SIG-M5 treated with dmso at 0.1 percent for 504 hours (cell line): ENCODE data around the gene PROB1.
A peak's percentile ranks its signal among the peaks of the same experiment; 100 is the strongest.
"Not testable (repeated sequence)": the region's sequence is repeated elsewhere in the genome, so short reads cannot be mapped to it uniquely, and the experiment has no call there.

ENCODE experiments used
- DNase-seq: peaks from one replicate; lab custom pipeline; 2025; ENCODE audit not compliant: unreplicated experiment; lab: John Stamatoyannopoulos, UW

PROB1 gene

DNA sequence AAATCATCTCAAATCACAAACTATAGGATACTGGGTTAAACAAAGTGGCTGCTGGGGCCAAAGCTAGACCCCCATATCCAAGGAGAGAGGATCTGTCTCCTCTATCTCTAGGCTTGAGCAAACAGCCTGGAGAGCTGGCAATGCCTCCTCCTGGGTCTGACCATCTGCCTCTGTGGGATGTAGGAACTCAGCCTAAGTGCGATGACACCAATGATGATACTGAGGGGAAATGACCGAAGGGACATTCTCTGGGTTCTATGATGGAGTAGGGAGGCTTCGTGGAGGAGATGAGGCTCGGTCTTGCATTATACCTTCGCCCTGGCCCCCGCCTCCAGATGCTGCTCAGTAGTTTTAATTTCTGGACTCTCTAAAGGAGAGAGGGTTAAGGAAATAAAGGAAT is 18.2 kb upstream of the PROB1 start:
- no peak for DNase-seq

DNA sequence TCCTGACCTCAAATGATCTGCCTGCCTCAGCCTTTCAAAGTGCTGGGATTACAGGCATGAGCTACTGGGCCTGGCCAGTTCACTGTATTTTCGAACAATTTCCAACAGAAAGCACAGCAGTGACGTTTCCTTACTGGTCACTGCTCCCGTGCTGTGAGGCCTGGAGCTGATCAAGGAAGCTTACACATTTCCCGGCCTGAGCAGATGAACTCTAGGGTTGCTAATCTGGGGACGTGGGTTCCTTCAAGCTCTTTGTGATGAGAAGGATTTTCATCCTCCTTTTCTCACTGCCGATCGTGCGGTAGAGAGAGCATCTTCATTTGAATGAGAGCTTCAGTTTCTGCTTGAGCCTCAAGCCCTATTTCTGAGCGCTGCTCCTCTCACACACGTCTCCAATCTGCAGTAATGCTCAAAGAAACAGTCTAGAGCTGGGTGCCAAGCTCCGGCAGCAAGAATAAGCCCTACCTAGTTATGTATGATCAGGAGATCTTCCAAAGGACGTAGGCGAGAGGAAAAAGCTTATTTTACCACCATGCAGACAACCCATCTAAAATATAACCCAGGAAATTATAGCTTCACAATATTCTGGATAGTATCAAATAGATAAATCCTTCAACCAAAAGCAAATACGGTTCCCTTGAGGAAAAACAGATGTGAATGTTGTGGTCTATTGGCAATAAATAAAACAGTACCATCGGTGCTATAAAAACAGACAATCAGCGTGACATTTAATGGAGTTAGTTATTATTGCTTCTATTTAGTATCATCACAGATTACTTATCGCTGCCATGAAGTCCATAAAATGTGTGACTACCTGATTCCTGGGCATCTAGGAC is 16.3 kb upstream of the PROB1 start:
- no peak for DNase-seq

DNA sequence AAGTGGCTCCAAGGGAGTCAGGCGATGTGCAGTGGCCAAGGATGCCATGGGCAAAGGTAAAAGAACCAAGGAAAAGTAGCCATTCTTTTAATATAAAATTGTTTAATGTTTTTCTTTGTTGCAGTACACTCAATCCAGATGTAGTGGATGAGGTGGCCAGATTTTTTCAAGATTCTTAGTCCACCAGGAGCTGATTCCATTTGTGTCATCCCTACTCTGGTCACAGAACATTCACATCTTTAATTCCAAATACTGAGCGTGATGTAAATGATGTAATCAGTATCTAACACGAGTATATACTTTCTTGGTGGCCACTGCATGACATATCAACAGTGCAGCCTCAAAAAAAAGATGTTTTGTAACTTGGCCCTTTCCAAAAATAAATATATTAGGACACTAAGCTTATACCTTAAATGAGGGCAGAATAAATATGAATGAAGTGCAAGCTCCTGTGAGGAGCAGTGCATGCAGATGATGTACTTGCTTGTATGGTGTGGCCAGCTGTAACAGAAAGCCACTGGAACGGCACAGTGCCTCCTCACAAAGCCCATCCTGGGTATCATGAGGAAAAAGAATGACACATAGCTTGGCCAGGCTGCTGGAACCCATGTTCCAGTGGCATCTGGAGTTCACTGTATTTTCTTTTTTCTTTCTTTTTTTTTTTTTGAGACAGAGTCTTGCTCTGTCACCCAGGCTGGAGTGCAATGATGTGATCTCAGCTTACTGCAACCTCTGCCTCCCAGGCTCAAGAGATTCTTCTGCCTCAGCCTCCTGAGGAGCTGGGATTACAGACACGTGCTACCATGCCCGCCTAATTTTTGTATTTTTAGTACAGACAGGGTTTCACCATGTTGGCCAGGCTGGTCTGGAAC is 15.5 kb upstream of the PROB1 start:
- no peak for DNase-seq

DNA sequence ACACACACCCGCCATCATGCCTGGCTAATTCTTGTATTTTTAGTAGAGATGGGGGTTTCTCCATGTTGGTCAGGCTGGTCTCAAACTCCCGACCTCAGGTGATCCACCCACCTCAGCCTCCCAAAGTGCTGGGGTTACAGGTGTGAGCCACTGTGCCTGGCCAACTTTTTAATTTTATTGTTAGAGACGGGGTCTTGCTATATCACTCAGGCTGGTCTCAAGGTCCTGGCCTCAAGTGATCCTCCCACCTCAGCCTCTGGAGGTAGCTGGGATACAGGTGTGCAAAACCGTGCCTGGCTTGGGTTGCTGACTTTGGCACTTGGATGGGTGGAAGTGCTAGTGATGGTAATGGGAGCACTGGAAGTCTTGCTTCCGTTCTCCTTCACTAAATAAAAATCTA is 14.2 kb upstream of the PROB1 start:
- DNase-seq = not testable (repeated sequence)

DNA sequence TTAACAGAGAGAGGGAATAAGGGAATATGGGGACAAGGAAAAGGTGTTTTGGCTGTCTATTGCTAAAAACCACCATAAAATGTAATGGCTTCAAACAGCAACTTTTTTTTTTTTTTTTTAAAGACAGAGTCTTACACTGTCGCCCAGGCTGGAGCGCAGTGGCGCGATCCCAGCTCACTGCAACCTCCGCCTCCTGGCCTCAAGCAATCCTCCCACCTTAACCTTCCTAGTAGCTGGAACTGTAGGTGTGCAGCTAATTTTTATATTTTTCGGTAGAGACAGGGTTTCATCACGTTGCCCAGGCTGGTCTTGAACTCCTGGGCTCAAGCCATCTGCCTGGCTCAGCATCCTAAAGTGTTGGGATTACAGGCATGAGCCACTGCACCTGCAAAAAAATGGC is 13.3 kb upstream of the PROB1 start:
- no peak for DNase-seq

DNA sequence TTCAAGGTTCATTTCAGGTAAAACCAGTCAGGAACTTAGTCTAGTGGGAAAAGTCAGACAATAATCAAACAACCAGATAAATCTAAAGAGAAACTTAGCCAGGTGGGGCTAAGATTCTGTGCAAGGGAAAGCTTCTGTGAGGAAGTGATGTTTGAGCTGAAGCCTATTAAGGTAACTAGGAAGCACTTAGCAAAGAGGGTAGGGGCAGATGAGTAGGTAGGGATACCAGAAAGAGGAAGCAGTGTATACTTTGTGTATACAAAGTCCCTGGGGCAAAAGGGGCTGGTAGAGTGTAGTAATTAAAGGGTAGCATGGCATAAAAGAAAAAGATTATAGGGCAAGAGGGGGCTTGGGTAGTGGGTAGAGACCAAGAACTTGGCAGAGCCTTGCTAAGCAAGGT is 12.6 kb upstream of the PROB1 start:
- DNase-seq = peak; percentile 61

DNA sequence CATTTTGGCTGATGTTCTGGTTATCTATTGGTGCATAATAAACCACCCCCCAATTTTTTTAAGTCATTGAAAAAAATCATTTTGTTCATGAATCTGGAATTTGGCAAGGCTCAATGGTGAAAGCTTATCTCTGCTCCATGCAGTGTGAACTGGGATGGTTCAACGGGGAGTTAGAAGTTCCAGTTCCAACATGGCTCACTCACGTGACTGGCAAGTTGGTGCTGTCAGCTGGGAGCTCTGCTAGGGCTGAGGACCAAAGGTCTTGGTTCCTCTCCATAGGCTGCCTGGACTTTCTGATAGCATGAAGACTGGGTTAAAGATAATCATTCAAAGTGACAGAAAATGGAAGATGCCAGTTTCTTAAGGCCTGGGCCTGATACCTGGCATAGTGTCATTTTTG is 12.1 kb upstream of the PROB1 start:
- no peak for DNase-seq

DNA sequence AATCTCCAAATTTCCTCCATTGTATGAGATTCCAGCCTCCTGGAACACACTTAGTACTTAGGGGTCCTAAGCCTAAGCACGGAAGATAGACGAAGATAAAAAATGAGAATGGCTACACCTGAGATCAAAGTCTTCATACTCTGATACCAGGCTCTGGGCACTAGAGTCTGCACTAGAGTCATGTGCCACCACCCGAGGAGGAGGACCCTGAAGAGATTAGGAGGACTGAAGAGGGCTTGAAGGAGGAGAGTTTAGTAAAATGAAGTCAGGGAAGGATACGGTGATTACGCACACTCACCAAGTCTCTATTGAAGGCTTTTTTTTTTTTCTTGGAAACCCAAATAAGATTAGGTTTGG is 9.6 kb upstream of the PROB1 start:
- no peak for DNase-seq

DNA sequence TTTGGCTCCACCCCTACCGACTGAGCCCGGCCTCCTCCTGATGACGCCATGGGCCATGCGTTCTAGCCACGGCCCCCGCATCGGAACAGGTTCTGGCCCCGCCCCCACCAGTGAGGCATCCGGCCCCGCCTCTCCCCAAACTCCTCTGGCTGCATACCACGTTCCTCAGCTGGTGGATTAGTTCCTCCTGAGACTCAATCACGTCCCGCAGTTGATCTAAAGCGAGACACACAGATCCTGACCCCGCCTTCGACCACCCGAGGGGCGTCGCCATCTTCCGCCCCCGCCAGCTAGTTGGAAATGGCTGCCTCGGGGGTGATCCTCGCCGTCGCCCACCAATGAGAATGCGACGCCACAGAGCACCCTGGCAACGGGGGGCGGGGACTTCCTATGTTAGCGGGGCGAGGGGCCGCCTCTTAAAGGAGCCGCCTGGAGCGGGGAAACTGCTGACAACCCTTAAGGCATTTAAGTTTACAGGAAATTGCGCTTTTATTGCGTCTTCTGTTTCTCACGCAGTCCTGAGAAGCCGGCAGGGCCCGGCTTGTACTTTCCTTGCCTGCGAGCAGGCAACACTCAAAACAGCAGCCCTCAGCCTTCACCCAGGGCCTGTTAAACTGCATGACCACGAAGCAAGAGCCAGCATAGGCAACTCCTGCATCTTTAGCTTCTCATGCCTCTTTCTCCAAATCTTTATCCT is 9.0 kb upstream of the PROB1 start, which contains the start of gene SPATA24:
TSS of gene SPATA24 (minus strand) at position 303 of the 697 bp plus-strand sequence. CDS start at position 274, 29 bp downstream.
- DNase-seq = peak; percentile 99

DNA sequence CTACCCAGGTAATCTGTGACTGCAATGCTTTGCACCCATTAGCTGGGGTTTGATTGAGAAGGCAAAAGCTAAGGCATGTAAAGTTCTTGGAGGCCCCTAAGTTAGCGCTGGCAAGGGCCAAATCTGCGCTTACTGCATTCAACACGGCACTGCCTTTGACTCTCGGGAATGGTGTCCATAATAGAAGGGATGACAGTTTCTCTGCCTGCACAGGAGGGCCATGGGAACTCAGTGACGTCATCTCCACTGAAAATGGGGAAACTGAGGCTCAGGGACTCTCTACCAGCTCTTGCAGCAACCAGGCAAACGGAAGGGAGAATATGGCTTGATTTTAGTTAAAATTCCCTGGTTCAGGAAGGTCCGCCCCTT is 8.5 kb upstream of the PROB1 start:
- no peak for DNase-seq

DNA sequence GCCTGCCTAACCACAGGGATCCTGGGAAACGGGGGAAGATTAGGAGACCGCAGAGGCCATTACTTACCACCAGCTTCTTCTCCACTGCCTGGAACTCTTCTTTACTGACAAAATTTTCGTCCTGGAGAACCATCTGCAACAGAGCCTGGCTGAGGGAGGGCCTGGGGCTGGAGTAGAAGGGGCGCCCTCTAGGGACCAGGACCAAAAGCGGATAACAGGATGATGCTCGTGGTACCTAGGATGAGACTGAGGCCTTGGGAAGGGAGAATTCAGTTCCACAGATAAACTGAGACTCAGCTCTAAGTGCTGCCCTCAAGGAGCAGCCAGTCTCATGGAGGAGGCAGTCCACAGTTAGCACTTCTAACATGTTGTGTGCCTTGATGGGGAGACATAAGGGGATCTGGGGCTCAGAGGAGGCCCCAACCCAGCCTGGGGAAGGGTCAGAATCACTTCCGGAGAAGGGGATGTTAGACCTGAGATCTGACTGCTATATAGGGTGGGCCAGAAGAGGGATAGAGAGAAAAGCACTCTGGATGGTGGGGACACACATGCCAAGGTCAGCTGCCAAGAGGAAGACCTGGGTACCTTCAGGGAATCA is 7.8 kb upstream of the PROB1 start:
- DNase-seq = peak; percentile 35

DNA sequence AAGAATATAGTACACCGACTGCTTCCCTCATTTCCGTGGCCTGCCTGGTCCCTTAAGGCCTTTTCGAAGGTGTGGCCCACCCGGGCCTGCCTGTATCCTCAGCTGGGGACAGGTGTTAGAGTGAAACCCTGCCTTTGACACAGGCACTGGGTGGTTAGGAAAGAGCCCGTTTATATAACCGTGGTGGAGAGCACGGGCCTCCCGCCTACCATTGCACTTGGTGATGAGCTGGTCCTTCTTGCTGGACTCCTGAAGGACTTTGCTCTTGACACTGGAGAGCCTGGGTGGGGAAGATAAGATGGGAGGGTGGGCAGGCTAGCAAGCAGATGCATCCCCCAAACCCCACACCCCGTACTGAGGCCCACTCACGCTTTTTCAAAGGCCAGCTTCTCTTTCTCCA is 6.6 kb upstream of the PROB1 start:
- DNase-seq = no peak

DNA sequence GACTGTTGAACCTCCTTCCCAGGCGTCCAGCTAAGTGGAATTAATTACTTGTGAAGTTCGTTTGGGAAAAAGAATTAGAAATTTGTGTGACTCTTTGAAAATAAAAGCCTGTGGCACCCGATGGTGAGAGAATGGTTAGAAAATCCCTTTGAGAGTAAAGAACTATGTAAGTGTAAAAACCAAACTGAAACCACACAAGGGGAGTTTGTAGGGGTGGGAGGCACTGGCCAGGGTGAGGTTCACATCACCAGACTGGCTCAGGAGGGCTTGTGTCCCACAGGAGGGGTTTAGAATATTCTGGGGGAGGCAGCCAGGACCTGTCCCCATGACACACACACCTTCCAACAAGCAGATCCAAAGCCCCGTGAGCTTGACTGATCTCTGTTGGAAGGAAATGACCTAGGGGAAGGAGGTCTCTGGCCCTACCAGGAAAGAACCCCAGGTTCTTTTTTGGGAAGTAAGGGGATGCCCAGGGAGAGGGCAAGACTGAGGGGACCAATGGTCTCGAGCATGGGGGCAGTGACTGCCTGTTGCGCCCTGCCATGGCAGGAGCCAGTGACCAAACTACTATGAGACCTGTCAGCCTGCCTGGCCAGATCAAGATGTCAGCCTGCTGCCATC is 4.7 kb upstream of the PROB1 start:
- DNase-seq = no peak

DNA sequence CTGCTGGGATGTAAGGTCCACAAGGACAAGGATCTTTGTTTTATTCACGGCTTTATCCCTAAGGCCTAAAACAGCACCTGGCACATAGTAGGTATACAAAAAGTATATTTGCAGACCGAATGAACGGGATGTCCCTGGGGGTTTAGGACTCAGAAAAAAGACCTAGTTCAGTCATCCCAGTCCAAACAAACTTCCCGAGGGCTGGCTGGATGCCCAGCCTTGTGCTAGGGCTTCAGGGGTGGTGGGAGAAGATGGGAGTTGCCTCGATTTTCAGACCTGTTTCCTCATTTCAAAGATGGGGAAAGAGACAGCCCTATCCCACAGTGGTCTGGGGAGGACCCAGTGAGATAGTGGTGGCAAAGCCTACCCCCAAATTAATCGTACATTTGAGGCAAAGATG is 3.0 kb upstream of the PROB1 start:
- no peak for DNase-seq

DNA sequence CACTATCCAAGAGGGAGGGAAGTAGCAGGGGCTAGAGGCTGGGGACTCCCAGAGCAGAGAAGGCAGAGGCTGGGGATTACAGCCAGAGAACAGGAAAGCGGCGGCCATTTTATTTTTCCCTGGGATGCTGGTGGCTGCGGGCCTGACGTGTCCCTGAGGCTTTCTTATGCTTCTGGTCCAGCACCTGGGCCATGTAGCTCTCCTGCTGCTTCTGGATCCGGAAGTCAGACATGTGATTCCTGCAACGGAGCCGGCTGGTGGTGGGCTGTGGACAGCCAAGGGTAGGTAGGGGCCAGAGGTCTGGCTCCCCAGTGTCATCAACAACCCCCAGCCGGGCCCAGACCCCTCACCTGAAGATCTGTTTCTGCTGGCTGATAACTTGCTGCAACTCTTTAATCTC is 1.8 kb upstream of the PROB1 start:
- no peak for DNase-seq

DNA sequence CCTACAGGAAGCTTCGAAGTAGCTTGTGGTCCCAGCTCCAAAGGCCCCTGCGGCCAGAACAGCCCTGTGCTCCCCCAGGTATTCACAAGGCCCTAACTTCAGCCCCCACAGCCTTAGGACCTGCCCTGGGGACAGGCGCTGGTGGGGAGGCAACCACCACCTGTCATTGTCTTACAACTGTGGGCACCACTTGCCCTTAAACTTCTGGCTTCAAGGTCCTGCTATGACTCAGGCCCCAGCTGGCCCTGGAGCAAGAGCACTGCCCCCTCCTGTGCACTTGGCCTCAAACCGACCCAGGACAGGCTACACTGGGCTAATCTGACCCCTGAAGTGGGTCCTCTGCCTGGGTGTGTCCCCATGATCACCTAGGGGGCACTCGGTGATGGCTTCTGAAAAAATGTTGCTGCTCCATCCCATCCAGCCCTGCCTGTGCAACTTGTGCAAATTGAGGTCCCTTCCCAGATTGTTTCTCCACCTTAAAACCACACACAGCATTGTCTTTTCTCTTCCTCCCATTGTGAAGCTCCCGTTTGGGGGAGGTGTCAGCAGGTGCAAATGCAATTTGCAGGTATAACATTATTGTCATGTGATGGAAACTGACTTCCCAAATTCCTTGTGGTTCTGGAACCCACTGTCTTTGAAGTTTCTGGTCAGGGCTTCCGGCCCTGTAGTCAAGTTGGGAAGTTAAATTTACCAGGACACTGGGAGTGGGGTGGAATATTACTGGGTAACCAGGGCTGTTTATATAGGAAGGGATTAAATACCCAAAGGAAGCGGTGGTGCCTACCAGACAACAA is 1.1 kb upstream of the PROB1 start:
- no peak for DNase-seq

DNA sequence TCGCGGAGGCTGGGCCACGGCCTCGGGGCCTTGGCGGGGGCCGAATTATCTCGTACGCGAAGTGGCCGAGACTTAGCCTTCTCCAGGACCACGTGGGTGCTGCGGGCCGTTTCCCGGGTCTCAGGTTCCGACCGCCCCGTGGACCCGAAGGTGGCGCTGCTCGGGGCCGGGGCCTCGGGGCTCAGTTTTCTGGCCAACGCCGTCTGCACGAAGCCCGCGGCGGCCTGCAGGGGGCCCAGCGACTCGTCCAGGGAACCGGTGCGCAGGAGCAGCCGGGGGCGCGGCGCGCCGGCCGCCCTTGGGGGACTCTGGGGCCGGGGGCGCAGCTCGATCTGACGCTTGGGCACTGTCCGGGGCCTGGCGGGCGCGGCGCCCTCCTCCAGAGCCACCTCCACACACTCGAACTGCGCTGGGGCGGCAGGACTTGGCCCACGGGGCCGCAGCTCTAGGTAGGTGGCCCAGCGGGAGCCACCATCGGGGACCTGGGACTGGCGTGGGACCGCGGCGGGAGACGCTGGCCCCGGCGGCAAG is 716 bp downstream of the PROB1 start:
- no peak for DNase-seq

DNA sequence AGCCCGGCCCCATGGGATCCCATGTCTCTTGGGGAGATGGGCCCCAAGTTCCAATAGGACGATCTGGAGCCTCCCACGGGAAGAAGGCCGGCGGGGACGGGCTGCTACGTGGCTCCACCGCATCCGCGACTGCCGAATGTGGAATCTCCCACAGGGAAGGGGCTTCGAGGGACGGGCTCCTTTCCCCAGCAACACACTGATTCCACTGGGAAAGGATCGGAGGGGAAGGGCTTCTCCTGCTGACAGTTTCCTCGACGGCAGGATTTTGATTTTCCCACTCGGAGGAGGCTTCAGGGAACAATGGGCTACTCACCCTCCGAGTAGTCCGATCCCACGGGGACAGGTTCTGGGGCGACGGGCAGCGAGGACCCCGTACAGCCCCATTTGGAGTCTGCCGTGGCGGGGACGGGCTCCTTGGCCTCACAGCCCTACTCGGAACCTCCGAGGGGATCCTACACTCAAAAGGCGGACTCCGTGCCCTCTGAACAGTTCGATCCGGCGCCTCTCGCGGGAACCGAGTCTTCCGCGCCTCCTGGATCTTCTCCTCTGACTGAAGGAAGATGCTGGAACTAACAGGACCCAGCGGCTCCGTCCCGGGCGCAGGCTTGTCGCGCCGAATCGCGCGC is 1.3 kb downstream of the PROB1 start:
- no peak for DNase-seq
